HUES48 (cell line): Measurements from ENCODE around the gene AFAP1L1.

Experiments
- H3K27ac ChIP-seq: one replicate; pipeline ENCODE4 v1.7.0; 2013; ENCODE audit warnings: low read depth, low read length, inconsistent platforms
- H3K27me3 ChIP-seq: 2 replicates; pipeline ENCODE4 v1.6.1; 2013; ENCODE audit warnings: mild to moderate bottlenecking, low read length; ENCODE audit not compliant: control insufficient read depth, insufficient read depth
- H3K36me3 ChIP-seq: 2 replicates; pipeline ENCODE4 v1.6.1; 2013; ENCODE audit warnings: low read length; ENCODE audit not compliant: control insufficient read depth, insufficient read depth
- H3K4me1 ChIP-seq: 2 replicates; pipeline ENCODE4 v1.6.1; 2013; ENCODE audit warnings: mild to moderate bottlenecking, low read length; ENCODE audit not compliant: control insufficient read depth, insufficient read depth
- H3K4me3 ChIP-seq: 2 replicates; pipeline ENCODE4 v1.5.1; 2013; ENCODE audit warnings: mild to moderate bottlenecking, low read depth, low read length
- H3K9ac ChIP-seq: 2 replicates; pipeline ENCODE4 v1.6.1; 2013; ENCODE audit warnings: mild to moderate bottlenecking, low read depth, low read length, moderate library complexity
- H3K9me3 ChIP-seq: 2 replicates; pipeline ENCODE4 v1.6.1; 2013; ENCODE audit warnings: low read length; ENCODE audit not compliant: control insufficient read depth, insufficient read depth

The AFAP1L1 gene

DNA sequence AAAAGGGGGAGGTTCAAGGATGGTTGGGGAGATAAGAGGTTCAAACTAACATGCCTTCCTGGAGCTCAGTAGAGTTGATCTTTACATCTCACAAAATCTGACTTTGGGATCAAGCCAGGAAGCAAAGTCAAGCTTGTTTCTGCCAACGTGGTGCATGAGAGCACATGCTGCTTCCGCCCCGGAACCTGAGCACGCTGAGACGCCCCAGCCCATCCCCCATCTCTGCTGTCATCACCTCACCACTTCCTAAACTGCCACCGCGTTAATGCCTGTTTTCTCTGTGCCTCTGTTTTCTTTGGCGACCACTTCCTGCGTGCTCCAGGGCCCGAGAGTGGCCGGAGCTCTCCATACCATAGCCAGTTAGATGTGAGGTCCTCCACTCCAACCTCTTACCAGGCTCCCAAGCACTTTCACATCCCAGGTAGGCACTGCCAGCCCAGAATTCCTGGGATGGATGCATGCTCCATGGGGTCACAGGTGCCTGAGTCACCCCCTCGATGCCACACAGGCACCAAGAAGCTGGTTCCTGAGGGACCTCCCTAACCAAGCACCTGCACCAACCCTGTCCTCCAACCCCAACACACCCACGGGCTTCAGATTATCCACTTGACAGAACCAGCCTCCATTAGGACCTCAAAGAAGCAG is 31.2 kb upstream of the AFAP1L1 start:
- Histone ChIP-seq H3K36me3 (no peaks in the 10 kb centered on the region), H3K4me3 (no peak overlapping the region), H3K27ac (no peak overlapping the region), H3K9ac (no peak overlapping the region), H3K4me1 (no peaks in the 10 kb centered on the region), H3K27me3 (no peaks in the 10 kb centered on the region), H3K9me3 (no peaks in the 10 kb centered on the region)

DNA sequence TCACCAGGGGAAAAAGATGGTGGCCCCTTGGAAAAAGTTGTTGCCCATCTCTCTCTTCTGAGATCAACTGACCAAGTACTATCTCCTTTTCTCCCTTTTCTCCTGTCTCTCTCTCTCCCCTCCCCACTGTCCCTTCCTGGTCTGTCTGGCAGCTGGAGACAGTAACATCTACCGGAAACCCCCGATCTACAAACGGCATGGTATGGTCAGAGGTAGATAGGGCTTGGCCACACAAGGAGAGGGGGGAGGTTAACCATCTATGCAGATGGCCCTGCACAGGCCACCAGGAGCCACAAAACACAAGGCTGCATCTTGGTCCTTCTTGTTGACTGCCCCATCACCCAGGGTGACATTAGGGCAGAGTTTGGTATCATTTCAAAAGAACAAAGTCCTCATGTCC is 29.3 kb upstream of the AFAP1L1 start:
- Histone ChIP-seq H3K36me3 (no peaks in the 10 kb centered on the region), H3K9me3 (no peaks in the 10 kb centered on the region), H3K4me1 (no peaks in the 10 kb centered on the region), H3K27ac (no peak overlapping the region), H3K9ac (no peak overlapping the region), H3K27me3 (no peaks in the 10 kb centered on the region), H3K4me3 (no peak overlapping the region)

DNA sequence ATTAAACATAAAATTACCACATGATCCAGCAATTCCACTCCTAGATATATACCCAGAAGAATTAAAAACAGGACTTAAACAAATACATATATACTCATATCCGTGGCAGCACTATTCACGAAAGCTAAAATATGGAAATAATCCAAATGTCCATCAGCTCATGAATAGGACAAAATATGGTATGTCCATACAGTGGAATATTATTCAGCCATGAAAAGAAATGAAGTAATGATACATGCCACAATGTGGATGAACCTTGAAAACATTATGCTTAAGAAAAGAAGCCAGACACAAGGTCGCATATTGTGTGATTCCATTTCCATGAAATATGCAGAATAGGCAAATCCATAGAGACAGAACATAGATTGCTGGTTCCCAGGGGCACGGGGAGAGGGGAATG is 24.8 kb upstream of the AFAP1L1 start:
- no peaks in the 10 kb centered on the region for H3K36me3 ChIP-seq
- H3K9ac ChIP-seq = no peak overlapping the region
- no peaks in the 10 kb centered on the region for H3K27me3 ChIP-seq
- H3K4me3 ChIP-seq = no peak overlapping the region
- no peaks in the 10 kb centered on the region for H3K4me1 ChIP-seq
- H3K9me3 ChIP-seq = no peaks in the 10 kb centered on the region
- H3K27ac ChIP-seq = no peak overlapping the region

DNA sequence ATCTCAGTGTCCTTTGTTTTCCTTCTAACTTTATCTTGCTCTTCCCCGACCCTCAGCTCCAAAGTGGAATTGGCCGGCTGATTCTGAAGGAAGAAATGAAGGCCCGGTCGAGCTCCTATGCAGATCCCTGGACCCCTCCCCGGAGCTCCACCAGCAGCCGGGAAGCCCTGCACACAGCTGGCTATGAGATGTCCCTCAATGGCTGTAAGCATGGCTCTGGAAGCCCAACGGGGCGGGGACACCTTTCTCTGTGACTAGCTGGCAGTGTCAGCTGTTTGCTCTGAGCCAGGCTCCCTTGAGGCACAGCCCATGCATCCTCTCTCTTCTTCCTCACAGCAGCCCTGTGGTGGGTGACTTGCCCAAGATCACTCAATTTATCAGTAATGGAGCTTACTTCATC is 23.9 kb upstream of the AFAP1L1 start:
- Histone ChIP-seq H3K9ac (no peak overlapping the region), H3K27me3 (no peaks in the 10 kb centered on the region)

DNA sequence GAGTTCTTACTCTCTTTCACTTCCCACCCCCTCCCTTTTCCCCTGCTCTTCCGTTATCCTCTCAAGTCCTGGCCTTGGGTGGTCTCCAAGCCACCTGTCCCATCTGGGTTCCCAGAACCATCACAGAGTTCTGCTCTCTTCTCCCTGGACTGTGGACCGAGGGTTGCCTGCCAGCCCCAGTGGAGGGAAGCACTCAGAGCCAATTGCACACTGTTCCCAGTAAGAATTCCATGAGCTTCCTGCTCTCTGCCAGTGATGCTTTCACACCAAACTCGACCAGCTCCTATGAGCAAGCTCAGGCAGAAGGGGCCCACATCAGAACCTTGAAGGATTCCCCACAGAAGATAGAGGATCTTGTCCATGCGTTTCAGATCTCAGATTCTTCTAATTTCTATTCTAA is 20.1 kb upstream of the AFAP1L1 start:
- Histone ChIP-seq H3K27me3 (no peaks in the 10 kb centered on the region), H3K4me3 (no peak overlapping the region), H3K9me3 (no peaks in the 10 kb centered on the region), H3K36me3 (no peaks in the 10 kb centered on the region), H3K27ac (no peak overlapping the region), H3K4me1 (no peaks in the 10 kb centered on the region), H3K9ac (no peak overlapping the region)

More for the DNA sequence above, 23.9 kb upstream of the AFAP1L1 start:
- no peak overlapping the region for H3K27ac ChIP-seq
- no peaks in the 10 kb centered on the region for H3K36me3 ChIP-seq
- no peaks in the 10 kb centered on the region for H3K4me1 ChIP-seq
- no peak overlapping the region for H3K4me3 ChIP-seq
- no peaks in the 10 kb centered on the region for H3K9me3 ChIP-seq

DNA sequence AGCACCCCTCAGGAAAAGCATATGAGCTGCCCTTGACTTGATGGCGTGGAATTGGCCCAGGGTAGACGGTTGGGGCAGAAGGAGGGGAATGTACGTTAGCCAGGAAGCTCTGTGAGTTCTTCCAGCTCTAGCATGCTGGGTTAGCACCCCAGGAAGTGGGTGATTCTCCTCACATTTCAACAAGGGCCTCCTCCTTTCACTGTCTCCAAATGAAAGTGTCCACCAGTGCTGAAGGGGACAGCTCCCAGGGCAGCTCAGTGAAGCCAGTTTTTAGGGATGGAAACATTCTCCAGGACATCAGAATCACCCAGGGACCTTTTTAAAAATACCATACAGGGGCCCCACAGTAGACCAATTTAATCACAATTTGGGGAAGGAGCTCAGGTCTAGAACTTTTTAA is 17.2 kb upstream of the AFAP1L1 start:
- H3K4me3 ChIP-seq = no peak overlapping the region

DNA sequence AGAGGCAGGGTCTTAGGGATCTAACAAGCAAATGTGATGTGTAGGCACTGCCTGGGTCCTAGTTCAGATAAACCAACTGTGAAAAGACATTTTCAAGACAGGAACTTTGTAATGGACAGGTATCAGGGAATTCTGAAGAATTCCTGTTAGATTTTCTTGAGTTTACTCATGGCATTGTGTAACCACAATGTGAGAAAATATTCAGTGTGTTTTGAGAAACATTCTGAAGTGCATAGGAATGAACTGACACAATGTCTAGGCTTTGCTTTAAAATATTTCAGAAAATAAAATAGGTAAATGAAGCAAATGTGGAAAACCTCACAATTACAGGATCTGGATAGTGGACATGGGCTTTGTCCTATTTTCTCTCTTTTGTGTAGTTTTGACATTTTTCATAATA is 15.2 kb upstream of the AFAP1L1 start:
- Histone ChIP-seq H3K36me3 (no peaks in the 10 kb centered on the region), H3K9me3 (no peaks in the 10 kb centered on the region), H3K4me3 (no peak overlapping the region), H3K27me3 (no peaks in the 10 kb centered on the region), H3K4me1 (no peaks in the 10 kb centered on the region), H3K9ac (no peak overlapping the region), H3K27ac (no peak overlapping the region)

More for the DNA sequence above, 17.2 kb upstream of the AFAP1L1 start:
- Histone ChIP-seq H3K9ac (no peak overlapping the region), H3K27me3 (no peaks in the 10 kb centered on the region), H3K27ac (no peak overlapping the region), H3K36me3 (no peaks in the 10 kb centered on the region), H3K9me3 (no peaks in the 10 kb centered on the region), H3K4me1 (no peaks in the 10 kb centered on the region)

DNA sequence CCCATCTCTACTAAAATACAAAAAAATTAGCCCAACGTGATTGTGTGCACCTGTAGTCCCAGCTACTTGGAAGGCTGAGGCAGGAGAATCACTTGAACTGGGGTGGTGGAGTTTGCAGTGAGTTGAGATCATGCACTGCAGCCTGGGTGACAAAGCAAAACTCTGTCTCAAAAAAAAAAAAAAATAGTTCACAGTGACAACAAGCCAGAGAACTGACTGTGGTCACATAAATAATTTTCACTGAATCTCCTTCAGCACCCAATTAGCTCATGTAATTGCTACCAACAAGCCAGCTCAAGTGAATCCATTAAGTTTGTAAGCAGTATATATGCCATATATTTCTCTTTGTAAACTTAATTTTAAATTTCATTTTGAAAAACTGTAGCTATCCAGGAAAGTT is 14.5 kb upstream of the AFAP1L1 start:
- H3K36me3 ChIP-seq = no peaks in the 10 kb centered on the region
- no peak overlapping the region for H3K27ac ChIP-seq
- no peaks in the 10 kb centered on the region for H3K4me1 ChIP-seq
- H3K4me3 ChIP-seq = no peak overlapping the region
- no peaks in the 10 kb centered on the region for H3K9me3 ChIP-seq
- no peak overlapping the region for H3K9ac ChIP-seq
- H3K27me3 ChIP-seq = no peaks in the 10 kb centered on the region

DNA sequence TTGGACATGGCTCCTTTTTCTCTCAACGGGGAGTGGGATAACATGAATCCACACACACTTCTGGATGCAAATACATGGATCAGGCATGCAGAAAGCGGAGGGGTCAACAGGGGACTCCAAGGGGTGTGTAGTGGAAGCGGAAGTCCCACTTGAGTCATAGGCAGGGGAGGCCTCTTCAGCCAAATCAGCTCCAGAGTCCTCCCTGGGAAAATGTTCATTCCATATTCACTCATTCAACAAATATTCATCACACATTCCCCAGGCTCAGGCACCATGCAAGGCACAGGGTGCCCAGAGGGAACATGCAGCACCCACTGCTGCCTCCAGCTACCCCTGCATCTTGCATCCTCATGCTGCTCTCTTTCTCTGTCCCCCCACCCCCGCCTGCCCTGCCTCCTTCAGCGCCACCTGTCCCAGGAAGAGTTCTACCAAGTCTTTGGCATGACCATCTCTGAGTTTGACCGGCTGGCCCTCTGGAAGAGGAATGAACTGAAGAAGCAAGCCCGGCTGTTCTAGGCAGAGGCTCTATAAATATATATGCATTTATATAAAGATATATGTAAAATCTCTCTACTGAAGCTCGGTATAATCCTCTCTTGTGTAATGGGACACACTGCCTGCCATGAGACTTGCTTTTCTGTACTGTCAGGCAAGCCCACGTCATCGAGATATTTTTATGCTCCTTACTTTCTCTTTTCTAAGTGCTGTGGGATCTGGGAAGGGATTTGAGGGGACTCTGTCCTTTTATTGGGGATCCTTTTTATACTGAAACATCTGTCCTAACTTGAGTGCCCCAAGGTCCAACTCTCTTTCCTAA is 13.6 kb upstream of the AFAP1L1 start:
- Histone ChIP-seq H3K4me3 (no peak overlapping the region), H3K27me3 (no peaks in the 10 kb centered on the region), H3K27ac (no peak overlapping the region), H3K4me1 (no peaks in the 10 kb centered on the region), H3K9ac (no peak overlapping the region), H3K9me3 (no peaks in the 10 kb centered on the region), H3K36me3 (no peaks in the 10 kb centered on the region)

DNA sequence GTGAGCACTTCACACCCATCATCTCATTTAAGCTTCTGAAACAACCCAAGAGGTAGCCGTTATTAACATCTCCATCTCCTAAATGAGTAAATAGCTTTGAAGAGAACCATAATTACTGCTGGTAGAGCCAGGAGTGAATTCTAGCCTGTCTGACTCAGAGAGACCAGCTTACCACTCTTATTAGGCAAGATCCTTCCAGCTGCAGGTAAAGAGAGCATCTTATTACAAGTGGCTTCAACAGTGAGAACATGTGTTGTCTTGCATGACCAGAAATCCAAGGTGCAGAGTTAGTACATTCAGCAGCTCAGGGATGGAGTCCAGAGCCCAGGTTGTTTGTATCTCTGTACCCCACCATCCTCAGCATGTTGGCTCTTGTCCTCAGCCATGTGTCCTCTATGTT is 10.9 kb upstream of the AFAP1L1 start:
- Histone ChIP-seq H3K9ac (no peak overlapping the region), H3K36me3 (no peaks in the 10 kb centered on the region), H3K27ac (no peak overlapping the region), H3K9me3 (no peaks in the 10 kb centered on the region), H3K4me1 (peaks cover 2% of the 10 kb centered on the region; the same call in 1 of the 2 replicates), H3K4me3 (no peak overlapping the region), H3K27me3 (peaks cover 9% of the 10 kb centered on the region)

DNA sequence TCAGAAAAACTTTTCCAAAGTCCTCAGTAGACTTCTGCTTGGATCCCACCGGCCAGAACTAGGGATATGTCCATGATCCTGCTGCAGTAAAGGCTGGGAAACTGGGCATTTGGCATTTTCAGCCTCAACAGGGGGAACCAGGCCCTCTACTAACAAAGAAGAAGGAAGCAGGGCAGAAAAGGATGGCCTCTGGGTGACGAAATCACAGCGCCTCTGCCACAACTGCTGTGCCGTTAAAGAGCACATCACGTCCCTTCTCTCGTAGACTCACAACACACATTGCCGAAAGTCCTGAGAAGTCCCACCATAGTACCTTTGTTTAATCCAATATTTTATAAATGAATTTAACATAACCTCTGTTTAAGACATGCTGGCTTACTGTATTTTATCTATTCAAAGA is 10.4 kb upstream of the AFAP1L1 start:
- no peak overlapping the region for H3K9ac ChIP-seq
- no peaks in the 10 kb centered on the region for H3K36me3 ChIP-seq
- H3K4me1 ChIP-seq = peaks cover 2% of the 10 kb centered on the region; the same call in 1 of the 2 replicates
- no peak overlapping the region for H3K4me3 ChIP-seq
- peaks cover 9% of the 10 kb centered on the region for H3K27me3 ChIP-seq
- H3K27ac ChIP-seq = no peak overlapping the region
- H3K9me3 ChIP-seq = no peaks in the 10 kb centered on the region
